ENCODE results near the gene SLIT3. TPM values are rescaled to one million over a fixed set of nuclear protein-coding genes. Genes with fewer than 3 reads are reported as not detected.

Gene SLIT3
- total RNA-seq, 2 experiments from 2014 or later = not detected

- Histone ChIP-seq H3K4me1 (ENCODE audit: insufficient read depth, low read length) (no peaks in the 10 kb centered on the region), H3K9me3 (ENCODE audit: control insufficient read depth in 1 of 2, insufficient read depth in 1 of 2, low read length in 2 of 2) (peaks cover 0 to 2% of the 10 kb centered on the region in 2 experiments), H3K36me3 (ENCODE audit: insufficient read depth, low read length) (no peaks in the 10 kb centered on the region), H3K27me3 (ENCODE audit: control insufficient read depth in 1 of 2, insufficient read depth in 2 of 2, low read length in 2 of 2) (peaks cover 0 to 5% of the 10 kb centered on the region in 2 experiments), H3K4me3 (ENCODE audit: low read length) (no peak overlapping the region), H3K27ac (ENCODE audit: low read depth in 1 of 2, low read length in 2 of 2) (no peak overlapping the region)
- Mint-ChIP-seq H3K9me3 (no peaks in the 10 kb centered on the region), H3K4me1 (ENCODE audit: low read depth) (no peaks in the 10 kb centered on the region), H3K4me3 (no peak overlapping the region), H3K36me3 (ENCODE audit: low read depth) (no peaks in the 10 kb centered on the region), H3K27me3 (no peaks in the 10 kb centered on the region), H3K27ac (no peak overlapping the region)
- ATAC-seq (ENCODE audit: poor library complexity) (no peak), DNase-seq (no peak)
- CTCF ChIA-PET = no interaction called here
- intact Hi-C loops (cut with DNase I, micrococcal nuclease) = no loop called here
- POLR2A ChIA-PET = no interaction called here
- TF ChIP-seq, protein P1, sequence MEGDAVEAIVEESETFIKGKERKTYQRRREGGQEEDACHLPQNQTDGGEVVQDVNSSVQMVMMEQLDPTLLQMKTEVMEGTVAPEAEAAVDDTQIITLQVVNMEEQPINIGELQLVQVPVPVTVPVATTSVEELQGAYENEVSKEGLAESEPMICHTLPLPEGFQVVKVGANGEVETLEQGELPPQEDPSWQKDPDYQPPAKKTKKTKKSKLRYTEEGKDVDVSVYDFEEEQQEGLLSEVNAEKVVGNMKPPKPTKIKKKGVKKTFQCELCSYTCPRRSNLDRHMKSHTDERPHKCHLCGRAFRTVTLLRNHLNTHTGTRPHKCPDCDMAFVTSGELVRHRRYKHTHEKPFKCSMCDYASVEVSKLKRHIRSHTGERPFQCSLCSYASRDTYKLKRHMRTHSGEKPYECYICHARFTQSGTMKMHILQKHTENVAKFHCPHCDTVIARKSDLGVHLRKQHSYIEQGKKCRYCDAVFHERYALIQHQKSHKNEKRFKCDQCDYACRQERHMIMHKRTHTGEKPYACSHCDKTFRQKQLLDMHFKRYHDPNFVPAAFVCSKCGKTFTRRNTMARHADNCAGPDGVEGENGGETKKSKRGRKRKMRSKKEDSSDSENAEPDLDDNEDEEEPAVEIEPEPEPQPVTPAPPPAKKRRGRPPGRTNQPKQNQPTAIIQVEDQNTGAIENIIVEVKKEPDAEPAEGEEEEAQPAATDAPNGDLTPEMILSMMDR (IDR thresholded peaks at IDR 0.05) = no peak
Observed at GRCh38 chr5:168691891-168692290, 609.0 kb downstream of the SLIT3 start.

DNA sequence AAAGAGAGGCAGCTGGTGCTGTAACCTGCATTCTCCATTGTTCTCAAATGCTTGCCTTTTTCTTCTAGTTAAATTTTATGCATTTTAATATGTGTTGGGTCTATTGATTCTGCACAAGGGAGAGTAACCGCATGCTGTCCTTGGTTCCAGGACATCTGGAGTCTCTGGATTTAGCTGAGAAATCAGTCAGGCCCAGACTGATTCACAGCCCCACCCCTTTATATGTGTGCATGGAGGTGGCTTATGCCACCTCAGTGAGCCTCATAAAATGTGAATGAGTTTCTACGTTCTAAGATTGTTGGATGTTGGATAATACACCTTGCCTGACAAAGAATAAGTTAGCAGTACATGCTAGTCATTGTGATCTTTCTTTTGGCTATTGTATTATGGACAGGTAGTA, 611.7 kb downstream of the SLIT3 start:
- Mint-ChIP-seq H3K36me3 (ENCODE audit: low read depth) (no peaks in the 10 kb centered on the region), H3K27ac (no peak overlapping the region), H3K4me3 (no peak overlapping the region), H3K9me3 (no peaks in the 10 kb centered on the region), H3K4me1 (ENCODE audit: low read depth) (no peaks in the 10 kb centered on the region), H3K27me3 (no peaks in the 10 kb centered on the region)
- no peak overlapping the region for H3K27ac ChIP-seq (ENCODE audit: low read depth in 1 of 2, low read length in 2 of 2)
- peaks cover 0 to 5% of the 10 kb centered on the region in 2 experiments for H3K27me3 ChIP-seq (ENCODE audit: control insufficient read depth in 1 of 2, insufficient read depth in 2 of 2, low read length in 2 of 2)
- no peak overlapping the region for H3K4me3 ChIP-seq (ENCODE audit: low read length)
- ATAC-seq (ENCODE audit: poor library complexity) (no peak), DNase-seq (no peak)
- CTCF ChIA-PET = no interaction called here
- H3K36me3 ChIP-seq (ENCODE audit: insufficient read depth, low read length) = no peaks in the 10 kb centered on the region
- POLR2A ChIA-PET = no interaction called here
- TF ChIP-seq, protein P1 (IDR thresholded peaks at IDR 0.05) = no peak
- intact Hi-C loops (cut with DNase I, micrococcal nuclease) = no loop called here
- no peaks in the 10 kb centered on the region for H3K4me1 ChIP-seq (ENCODE audit: insufficient read depth, low read length)
- H3K9me3 ChIP-seq (ENCODE audit: control insufficient read depth in 1 of 2, insufficient read depth in 1 of 2, low read length in 2 of 2) = peaks cover 0 to 8% of the 10 kb centered on the region in 2 experiments

DNA sequence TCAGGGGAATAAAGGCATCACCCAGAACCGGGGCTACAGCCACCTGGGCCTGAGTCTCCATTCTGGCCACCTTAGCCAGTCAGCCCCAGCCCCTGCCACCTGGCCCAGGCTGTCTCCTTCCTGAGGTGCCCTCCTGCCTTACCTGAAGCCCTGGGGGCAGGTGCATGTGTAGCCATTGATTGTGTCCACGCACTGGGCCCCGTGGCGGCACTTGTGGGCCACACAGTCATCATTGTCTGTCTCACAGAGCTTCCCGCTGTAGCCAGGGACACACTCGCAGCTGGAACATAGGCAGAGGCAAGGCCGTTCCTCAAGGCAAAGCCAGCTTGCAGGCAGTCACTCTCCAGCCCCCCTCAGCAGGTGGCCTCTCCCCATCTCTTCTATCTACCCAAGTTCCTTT, 614.1 kb downstream of the SLIT3 start:
- Mint-ChIP-seq H3K4me1 (ENCODE audit: low read depth) (peaks cover 14% of the 10 kb centered on the region), H3K9me3 (no peaks in the 10 kb centered on the region), H3K27me3 (no peaks in the 10 kb centered on the region), H3K4me3 (no peak overlapping the region), H3K27ac (no peak overlapping the region), H3K36me3 (ENCODE audit: low read depth) (no peaks in the 10 kb centered on the region)
- intact Hi-C loops (cut with DNase I, micrococcal nuclease) = no loop called here
- ChIA-PET POLR2A (no interaction called here), CTCF (no interaction called here)
- TF ChIP-seq, protein P1 (IDR thresholded peaks at IDR 0.05) = no peak
- H3K9me3 ChIP-seq (ENCODE audit: control insufficient read depth in 1 of 2, insufficient read depth in 1 of 2, low read length in 2 of 2) = peaks cover 0 to 8% of the 10 kb centered on the region in 2 experiments
- no peak for ATAC-seq (ENCODE audit: poor library complexity)
- H3K27me3 ChIP-seq (ENCODE audit: control insufficient read depth in 1 of 2, insufficient read depth in 2 of 2, low read length in 2 of 2) = peaks cover 0 to 5% of the 10 kb centered on the region in 2 experiments
- no peak overlapping the region for H3K27ac ChIP-seq (ENCODE audit: low read depth in 1 of 2, low read length in 2 of 2)
- H3K36me3 ChIP-seq (ENCODE audit: insufficient read depth, low read length) = no peaks in the 10 kb centered on the region
- H3K4me1 ChIP-seq (ENCODE audit: insufficient read depth, low read length) = peaks cover 9% of the 10 kb centered on the region
- no peak for DNase-seq
- no peak overlapping the region for H3K4me3 ChIP-seq (ENCODE audit: low read length)
